ENCODE data around the gene MPZL2.

Gene MPZL2

GRCh38 chr11:118223992-118224391, 40.1 kb downstream of the MPZL2 start:
- H3K9me2 ChIP-seq (ENCODE audit: low read depth, low read length): no peaks in the 10 kb centered on the region
- H3K27ac ChIP-seq (ENCODE audit: low read depth, low read length, poor library complexity, severe bottlenecking): peak overlapping the region; percentile 95
- H3K79me2 ChIP-seq (ENCODE audit: insufficient read depth, low read length): no peaks in the 10 kb centered on the region
- no peak overlapping the region for H2AFZ ChIP-seq (ENCODE audit: low read length)
- peak overlapping the region; percentile 71 for H3K9ac ChIP-seq (ENCODE audit: low read length)
- H3K4me2 ChIP-seq (ENCODE audit: low read length): peak overlapping the region; percentile 83
- H3K4me3 ChIP-seq (ENCODE audit: low read depth, low read length, poor library complexity, severe bottlenecking): peak overlapping the region; percentile 59
- H3F3A ChIP-seq (ENCODE audit: insufficient read depth, low read length): peaks cover 5% of the 10 kb centered on the region; the same call in 1 of the 2 replicates
- H3K36me3 ChIP-seq (ENCODE audit: insufficient read depth, low read length): no peaks in the 10 kb centered on the region; the same call in none of the 2 replicates
- no peaks in the 10 kb centered on the region for H4K20me1 ChIP-seq (ENCODE audit: insufficient read depth, low read length)
- TF ChIP-seq, protein P1, sequence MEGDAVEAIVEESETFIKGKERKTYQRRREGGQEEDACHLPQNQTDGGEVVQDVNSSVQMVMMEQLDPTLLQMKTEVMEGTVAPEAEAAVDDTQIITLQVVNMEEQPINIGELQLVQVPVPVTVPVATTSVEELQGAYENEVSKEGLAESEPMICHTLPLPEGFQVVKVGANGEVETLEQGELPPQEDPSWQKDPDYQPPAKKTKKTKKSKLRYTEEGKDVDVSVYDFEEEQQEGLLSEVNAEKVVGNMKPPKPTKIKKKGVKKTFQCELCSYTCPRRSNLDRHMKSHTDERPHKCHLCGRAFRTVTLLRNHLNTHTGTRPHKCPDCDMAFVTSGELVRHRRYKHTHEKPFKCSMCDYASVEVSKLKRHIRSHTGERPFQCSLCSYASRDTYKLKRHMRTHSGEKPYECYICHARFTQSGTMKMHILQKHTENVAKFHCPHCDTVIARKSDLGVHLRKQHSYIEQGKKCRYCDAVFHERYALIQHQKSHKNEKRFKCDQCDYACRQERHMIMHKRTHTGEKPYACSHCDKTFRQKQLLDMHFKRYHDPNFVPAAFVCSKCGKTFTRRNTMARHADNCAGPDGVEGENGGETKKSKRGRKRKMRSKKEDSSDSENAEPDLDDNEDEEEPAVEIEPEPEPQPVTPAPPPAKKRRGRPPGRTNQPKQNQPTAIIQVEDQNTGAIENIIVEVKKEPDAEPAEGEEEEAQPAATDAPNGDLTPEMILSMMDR (IDR thresholded peaks at IDR 0.05; ENCODE audit: low read length): no peak
- TF ChIP-seq EZH2 (IDR thresholded peaks at IDR 0.05; ENCODE audit: borderline replicate concordance, low read length): no peak
- H3K9me3 ChIP-seq (ENCODE audit: low read length): no peaks in the 10 kb centered on the region
- H3K27me3 ChIP-seq (ENCODE audit: insufficient read depth, low read length): no peaks in the 10 kb centered on the region
- H3K4me1 ChIP-seq (ENCODE audit: insufficient read depth, low read length, severe bottlenecking): peaks cover 63% of the 10 kb centered on the region

DNA sequence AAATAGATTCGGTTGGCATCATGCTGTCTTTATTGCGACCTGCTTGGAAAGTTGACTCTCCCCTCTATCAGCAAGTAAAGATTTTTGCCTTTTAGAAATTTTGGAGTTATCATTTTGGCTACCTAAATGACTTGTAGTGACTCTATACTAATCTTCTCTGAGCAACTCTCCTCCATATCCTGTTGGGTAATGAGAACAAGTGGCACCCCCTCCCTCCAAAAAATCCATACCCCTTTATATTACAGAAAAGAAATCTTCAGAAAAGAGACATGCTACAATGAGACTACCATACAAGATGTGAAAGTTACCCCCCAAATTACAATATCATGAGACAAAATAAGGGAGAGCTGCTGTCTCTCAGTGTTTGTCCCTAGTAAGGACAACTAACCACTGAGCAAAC, 40.5 kb downstream of the MPZL2 start:
- Histone ChIP-seq H3K27me3 (ENCODE audit: insufficient read depth, low read length) (no peaks in the 10 kb centered on the region), H3K9ac (ENCODE audit: low read length) (peak overlapping the region; percentile 71)

DNA sequence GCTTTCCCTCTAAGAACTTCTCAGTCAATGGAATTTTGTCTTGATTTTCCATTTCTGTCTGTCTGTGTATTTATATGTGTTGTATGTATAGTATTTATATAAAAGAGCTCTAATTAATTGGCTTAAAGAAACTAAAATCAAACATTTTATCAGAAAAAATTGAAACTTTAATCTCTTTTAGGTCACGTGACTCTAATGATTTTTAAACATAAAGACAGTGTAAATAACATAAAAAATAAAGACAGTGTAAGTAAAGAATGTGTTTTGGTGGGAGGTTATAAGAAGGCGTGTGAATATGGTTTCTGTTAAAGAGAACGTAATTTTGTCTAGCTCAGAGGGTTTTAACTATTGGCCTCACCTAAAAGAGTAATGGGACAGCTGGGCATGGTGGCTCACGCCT, 41.7 kb downstream of the MPZL2 start:
- no peak overlapping the region for H3K4me2 ChIP-seq (ENCODE audit: low read length)

More for the DNA sequence above, 40.5 kb downstream of the MPZL2 start:
- Histone ChIP-seq H3K4me1 (ENCODE audit: insufficient read depth, low read length, severe bottlenecking) (peaks cover 59% of the 10 kb centered on the region), H3K9me2 (ENCODE audit: low read depth, low read length) (no peaks in the 10 kb centered on the region), H3K4me3 (ENCODE audit: low read depth, low read length, poor library complexity, severe bottlenecking) (peak overlapping the region; percentile 59), H3K4me2 (ENCODE audit: low read length) (peak overlapping the region; percentile 83), H3K79me2 (ENCODE audit: insufficient read depth, low read length) (no peaks in the 10 kb centered on the region), H3K27ac (ENCODE audit: low read depth, low read length, poor library complexity, severe bottlenecking) (peak overlapping the region; percentile 95), H3K9me3 (ENCODE audit: low read length) (no peaks in the 10 kb centered on the region), H3K36me3 (ENCODE audit: insufficient read depth, low read length) (no peaks in the 10 kb centered on the region; the same call in none of the 2 replicates), H4K20me1 (ENCODE audit: insufficient read depth, low read length) (no peaks in the 10 kb centered on the region), H2AFZ (ENCODE audit: low read length) (no peak overlapping the region), H3F3A (ENCODE audit: insufficient read depth, low read length) (peaks cover 5% of the 10 kb centered on the region; the same call in 1 of the 2 replicates)
- TF ChIP-seq, protein P1 (IDR thresholded peaks at IDR 0.05; ENCODE audit: low read length): no peak
- TF ChIP-seq EZH2 (IDR thresholded peaks at IDR 0.05; ENCODE audit: borderline replicate concordance, low read length): no peak

More for the DNA sequence above, 41.7 kb downstream of the MPZL2 start:
- Histone ChIP-seq H3K27me3 (ENCODE audit: insufficient read depth, low read length) (no peaks in the 10 kb centered on the region), H3K4me1 (ENCODE audit: insufficient read depth, low read length, severe bottlenecking) (peaks cover 53% of the 10 kb centered on the region), H3K9ac (ENCODE audit: low read length) (no peak overlapping the region), H4K20me1 (ENCODE audit: insufficient read depth, low read length) (no peaks in the 10 kb centered on the region), H3K27ac (ENCODE audit: low read depth, low read length, poor library complexity, severe bottlenecking) (no peak overlapping the region), H3K9me2 (ENCODE audit: low read depth, low read length) (no peaks in the 10 kb centered on the region), H3K36me3 (ENCODE audit: insufficient read depth, low read length) (no peaks in the 10 kb centered on the region; the same call in 1 of the 2 replicates), H3F3A (ENCODE audit: insufficient read depth, low read length) (0 out of 2 replicates have a peak, but pooled peaks cover 5% of the 10 kb centered on the region), H3K4me3 (ENCODE audit: low read depth, low read length, poor library complexity, severe bottlenecking) (no peak overlapping the region), H3K9me3 (ENCODE audit: low read length) (no peaks in the 10 kb centered on the region), H2AFZ (ENCODE audit: low read length) (no peak overlapping the region), H3K79me2 (ENCODE audit: insufficient read depth, low read length) (no peaks in the 10 kb centered on the region)
- no peak for TF ChIP-seq EZH2 (IDR thresholded peaks at IDR 0.05; ENCODE audit: borderline replicate concordance, low read length)
- TF ChIP-seq, protein P1 (IDR thresholded peaks at IDR 0.05; ENCODE audit: low read length): no peak
